HCT116 (cell line): ENCODE results near the gene OR51Q1. TPM values are rescaled to one million over a fixed set of nuclear protein-coding genes. Genes with fewer than 3 reads are reported as not detected.

ENCODE experiments used
- ATAC-seq: fragments of 200-7000 bp; cut with Tn5 transposase; 2 replicates; pipeline ENCODE4 v1.9.1; 2020; ENCODE audit warnings: mild to moderate bottlenecking, moderate library complexity
- BruUV-seq: library from RNA; stranded (reverse); fragments of 400-500 nt; replicated peaks from 2 replicates; lab custom pipeline; 2021; lab: Mats Ljungman, UMichigan
- CTCF ChIA-PET: fragments of 300-600 bp; sonication (Branson Sonifier 250); formaldehyde crosslinking; loops from one replicate; lab custom pipeline; 2021; ENCODE audit warnings: antibody characterized with exemption; lab: Charles Lee
- POLR2A ChIA-PET: fragments of 300-600, 350-600 bp; sonication (Branson Sonifier 250); formaldehyde crosslinking; loops from one replicate; lab custom pipeline; 2021; ENCODE audit warnings: antibody characterized with exemption; lab: Charles Lee
- RAD21 ChIA-PET, 2 experiments: fragments of 300-600 bp; sonication (Branson Sonifier 250); formaldehyde crosslinking; loops; one replicate each; lab custom pipeline; 2023; ENCODE audit warnings: low total read pairs in 2 of 2; ENCODE audit not compliant: uncharacterized antibody in 2 of 2, unreplicated experiment in 2 of 2, low non-redundant PET in 1 of 2; lab: Charles Lee
- DNase-seq: peaks from one replicate; pipeline ENCODE4 v3.0.0-alpha.2; 2010; ENCODE audit warnings: low read depth, low spot score
- H2AFZ ChIP-seq: fragments of 200-600 bp; shearing (Covaris generic), sonication (generic); 2 replicates; pipeline ENCODE4 v1.6.1; 2017; ENCODE audit warnings: low read depth, mixed run types, mixed read lengths, antibody characterized with exemption, low read length; ENCODE audit not compliant: poor library complexity, severe bottlenecking
- H3K27ac ChIP-seq: 2 replicates; pipeline ENCODE4 v1.5.1; 2012; ENCODE audit warnings: low read depth, low read length
- H3K27me3 ChIP-seq: fragments of 200-600 bp; sonication (generic); 2 replicates; pipeline ENCODE4 v1.6.1; 2016; ENCODE audit warnings: mixed run types, low read length, mixed read lengths; ENCODE audit not compliant: insufficient read depth
- H3K36me3 ChIP-seq, 2 experiments: fragments of 200-500 bp in 1 of 2; fragments of 200-600 bp in 1 of 2; sonication (Bioruptor generic) in 1 of 2; sonication (generic) in 1 of 2; 2 replicates each; pipeline versions ENCODE4 v1.5.1 to v1.6.1; 2014 to 2016; ENCODE audit warnings: low read length in 2 of 2, inconsistent platforms in 1 of 2, mixed read lengths in 1 of 2, mixed run types in 1 of 2; ENCODE audit not compliant: insufficient read depth in 2 of 2, control insufficient read depth in 1 of 2
- H3K4me1 ChIP-seq, 2 experiments: fragments of 200-600 bp in 1 of 2; sonication (generic) in 1 of 2; 2 replicates each; pipeline versions ENCODE4 v1.5.1 to v1.6.1; 2012 to 2017; ENCODE audit warnings: low read length in 2 of 2, inconsistent platforms in 1 of 2, mild to moderate bottlenecking in 1 of 2, mixed read lengths in 1 of 2, mixed run types in 1 of 2, moderate library complexity in 1 of 2; ENCODE audit not compliant: insufficient read depth in 2 of 2, control insufficient read depth in 1 of 2
- H3K4me2 ChIP-seq: fragments of 200-600 bp; sonication (generic); 2 replicates; pipeline ENCODE4 v1.6.1; 2017; ENCODE audit warnings: mixed run types, low read length, mixed read lengths
- H3K4me3 ChIP-seq, 2 experiments: fragments of 200-600 bp in 1 of 2; sonication (generic) in 1 of 2; replicated peaks in 1 of 2; 2 replicates each; pipeline ENCODE4 v1.5.1; 2011 to 2016; ENCODE audit warnings: low read length in 2 of 2, control low read depth in 1 of 2, low read depth in 1 of 2, mild to moderate bottlenecking in 1 of 2, mixed read lengths in 1 of 2, mixed run types in 1 of 2
- H3K79me2 ChIP-seq: fragments of 200-600 bp; sonication (generic); 2 replicates; pipeline ENCODE4 v1.6.1; 2017; ENCODE audit warnings: mild to moderate bottlenecking, mixed run types, low read length, moderate library complexity, mixed read lengths; ENCODE audit not compliant: insufficient read depth
- H3K9ac ChIP-seq: fragments of 200-600 bp; sonication (generic); 2 replicates; pipeline ENCODE4 v1.6.1; 2016; ENCODE audit warnings: low read length, mixed read lengths
- H3K9me2 ChIP-seq: fragments of 200-600 bp; sonication (generic), shearing (Covaris generic); 2 replicates; pipeline ENCODE4 v1.6.1; 2017; ENCODE audit warnings: mixed run types, mild to moderate bottlenecking, moderate library complexity; ENCODE audit not compliant: insufficient read depth
- H3K9me3 ChIP-seq, 2 experiments: fragments of 200-500 bp in 1 of 2; fragments of 200-600 bp in 1 of 2; sonication (Bioruptor generic) in 1 of 2; sonication (generic) in 1 of 2; 2 replicates each; pipeline ENCODE4 v1.6.1; 2014 to 2017; ENCODE audit warnings: low read length in 2 of 2, mixed read lengths in 2 of 2, inconsistent platforms in 1 of 2, low read depth in 1 of 2, mild to moderate bottlenecking in 1 of 2, mixed run types in 1 of 2, moderate library complexity in 1 of 2; ENCODE audit not compliant: control insufficient read depth in 1 of 2, insufficient read depth in 1 of 2
- H4K20me1 ChIP-seq: fragments of 200-600 bp; sonication (generic), shearing (Covaris generic); 2 replicates; pipeline ENCODE4 v1.6.1; 2017; ENCODE audit warnings: mixed run types, mild to moderate bottlenecking, moderate library complexity; ENCODE audit not compliant: insufficient read depth
- CTCF ChIP-seq, 3 experiments: fragments of 200-600 bp in 1 of 3; sonication (generic) in 1 of 3; IDR thresholded peaks in 2 of 3; conservative IDR thresholded peaks in 1 of 3; 2 replicates each; pipeline ENCODE4 v1.5.1; 2012 to 2017; ENCODE audit warnings: low read depth in 2 of 3, low read length in 2 of 3, antibody characterized with exemption in 1 of 3, borderline replicate concordance in 1 of 3, control low read depth in 1 of 3, mild to moderate bottlenecking in 1 of 3, mixed read lengths in 1 of 3, mixed run types in 1 of 3, moderate library complexity in 1 of 3; ENCODE audit not compliant: insufficient read depth in 1 of 3
- ELF1 ChIP-seq: IDR thresholded peaks from 2 replicates; pipeline ENCODE4 v1.6.1; 2012; ENCODE audit warnings: low read depth, borderline replicate concordance
- EZH2phosphoT487 ChIP-seq: fragments of 200-600 bp; IDR thresholded peaks from 2 replicates; pipeline ENCODE4 v1.6.1; 2018; ENCODE audit warnings: antibody characterized with exemption, borderline replicate concordance
- JUND ChIP-seq: IDR thresholded peaks from 2 replicates; pipeline ENCODE4 v1.6.1; 2012
- POLR2AphosphoS5 ChIP-seq: IDR thresholded peaks from 2 replicates; pipeline ENCODE4 v1.6.1; 2011; ENCODE audit warnings: mild to moderate bottlenecking, low read depth, low read length, moderate library complexity
- RAD21 ChIP-seq: IDR thresholded peaks from 2 replicates; pipeline ENCODE4 v1.6.1; 2012; ENCODE audit warnings: low read depth, mild to moderate bottlenecking
- SP1 ChIP-seq: IDR thresholded peaks from 2 replicates; pipeline ENCODE4 v1.6.1; 2012; ENCODE audit warnings: low read depth
- TCF7L2 ChIP-seq: IDR thresholded peaks from 2 replicates; pipeline ENCODE4 v1.7.0; 2011; ENCODE audit warnings: borderline replicate concordance, inconsistent platforms; ENCODE audit not compliant: insufficient read depth, insufficient read length; ENCODE audit errors: extremely low read depth
- YY1 ChIP-seq: IDR thresholded peaks from 2 replicates; pipeline ENCODE4 v1.6.1; 2011; ENCODE audit warnings: low read length, low read depth, moderate library complexity, mild to moderate bottlenecking; ENCODE audit not compliant: insufficient replicate concordance; ENCODE audit errors: extremely low read depth
- ZFX ChIP-seq: fragments of 450-650 bp; IDR thresholded peaks from 2 replicates; pipeline ENCODE4 v1.6.1; 2017
- intact Hi-C: fragments of 100-400 bp; cut with micrococcal nuclease; formaldehyde crosslinking; loops from 2 replicates; pipeline ENCODE4 v1.10.0; 2022
- total RNA-seq: library from RNA; stranded (reverse); gene quantifications from one replicate; pipeline ENCODE4 v1.2.1, GENCODE V29; 2021; ENCODE audit not compliant: unreplicated experiment
- TF ChIP-seq, protein P1 (sequence below): IDR thresholded peaks from 2 replicates; pipeline ENCODE4 v1.6.1; 2012

OR51Q1 gene
- total RNA-seq, 1 experiment from 2014 or later: not detected

GRCh38 chr11:5449023-5449422 lies 27.1 kb downstream of the OR51Q1 start, which contains the start of gene OR51I2:
TSS of gene OR51I2 (plus strand) at chr11:5449323. CDS start at chr11:5453489, 4,166 bp downstream.
- ChIA-PET CTCF (no interaction called here), RAD21 (no interaction called here), POLR2A (no interaction called here)
- Histone ChIP-seq H3K27me3 (no peaks in the 10 kb centered on the region), H3K9me2 (no peaks in the 10 kb centered on the region), H3K4me3 (no peak within 1 kb of the TSS), H4K20me1 (peaks cover 56% of the 10 kb centered on the region), H2AFZ (no peak within 1 kb of the TSS), H3K36me3 (peaks cover 14 to 71% of the 10 kb centered on the region in 2 experiments), H3K27ac (peak within 1 kb of the TSS; percentile 30; the same call in 1 of the 2 replicates), H3K79me2 (peaks cover 98% of the 10 kb centered on the region), H3K4me1 (peaks cover 0 to 30% of the 10 kb centered on the region in 2 experiments; a peak in 1 of 4 replicates), H3K4me2 (no peak within 1 kb of the TSS), H3K9ac (0 out of 2 replicates have a peak within 1 kb of the TSS, but pooled peaks have one; percentile 2), H3K9me3 (no peaks in the 10 kb centered on the region)
- no peak for DNase-seq
- no TSS peak for BruUV-seq
- ATAC-seq: no peak
- TF ChIP-seq JUND (no peak), ZFX (no peak), TCF7L2 (no peak), CTCF (IDR thresholded peaks at IDR 0.05 in 2 of 3, conservative IDR thresholded peaks at IDR 0.05 in 1 of 3; ENCODE audit: borderline replicate concordance in 1 of 3, insufficient read depth in 1 of 3, low read depth in 2 of 3, low read length in 2 of 3) (no peak), YY1 (no peak), ELF1 (no peak), RAD21 (no peak), SP1 (no peak), POLR2AphosphoS5 (no peak), EZH2phosphoT487 (no peak)
- TF ChIP-seq, protein P1, sequence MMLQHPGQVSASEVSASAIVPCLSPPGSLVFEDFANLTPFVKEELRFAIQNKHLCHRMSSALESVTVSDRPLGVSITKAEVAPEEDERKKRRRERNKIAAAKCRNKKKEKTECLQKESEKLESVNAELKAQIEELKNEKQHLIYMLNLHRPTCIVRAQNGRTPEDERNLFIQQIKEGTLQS: no peak
- intact Hi-C loops: no loop called here
